ENCODE data around the gene TRIM61.

GRCh38 chr4:164945146-164945545 lies 32.3 kb downstream of the TRIM61 start:
- no peak for TF ChIP-seq CTCF (IDR thresholded peaks at IDR 0.05)
- TF ChIP-seq POLR2A (IDR thresholded peaks at IDR 0.05): no peak

Data from esophagus squamous epithelium (tissue), 4 donors.